ENCODE results near the gene FETUB.

DNA sequence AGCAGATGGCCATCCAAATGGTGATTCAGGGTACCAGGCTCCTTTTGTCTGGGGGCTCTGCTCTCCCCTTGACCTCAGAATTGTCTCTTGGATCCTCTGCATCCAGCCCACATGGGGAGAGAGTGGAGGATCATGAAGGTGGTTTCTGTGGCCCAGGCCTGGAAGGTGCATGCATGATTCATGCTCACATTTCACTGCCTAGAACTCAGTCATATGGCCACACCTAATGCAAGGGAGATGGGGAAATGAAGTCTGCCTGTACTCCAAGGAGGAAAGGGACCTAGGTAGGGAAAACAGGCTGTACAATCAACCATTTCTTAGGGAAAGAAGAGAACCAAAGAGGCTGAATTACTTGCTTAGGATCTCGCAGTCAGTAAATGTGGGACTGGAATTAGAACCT, 40.7 kb downstream of the FETUB start:
- TF ChIP-seq, protein P1, sequence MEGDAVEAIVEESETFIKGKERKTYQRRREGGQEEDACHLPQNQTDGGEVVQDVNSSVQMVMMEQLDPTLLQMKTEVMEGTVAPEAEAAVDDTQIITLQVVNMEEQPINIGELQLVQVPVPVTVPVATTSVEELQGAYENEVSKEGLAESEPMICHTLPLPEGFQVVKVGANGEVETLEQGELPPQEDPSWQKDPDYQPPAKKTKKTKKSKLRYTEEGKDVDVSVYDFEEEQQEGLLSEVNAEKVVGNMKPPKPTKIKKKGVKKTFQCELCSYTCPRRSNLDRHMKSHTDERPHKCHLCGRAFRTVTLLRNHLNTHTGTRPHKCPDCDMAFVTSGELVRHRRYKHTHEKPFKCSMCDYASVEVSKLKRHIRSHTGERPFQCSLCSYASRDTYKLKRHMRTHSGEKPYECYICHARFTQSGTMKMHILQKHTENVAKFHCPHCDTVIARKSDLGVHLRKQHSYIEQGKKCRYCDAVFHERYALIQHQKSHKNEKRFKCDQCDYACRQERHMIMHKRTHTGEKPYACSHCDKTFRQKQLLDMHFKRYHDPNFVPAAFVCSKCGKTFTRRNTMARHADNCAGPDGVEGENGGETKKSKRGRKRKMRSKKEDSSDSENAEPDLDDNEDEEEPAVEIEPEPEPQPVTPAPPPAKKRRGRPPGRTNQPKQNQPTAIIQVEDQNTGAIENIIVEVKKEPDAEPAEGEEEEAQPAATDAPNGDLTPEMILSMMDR (IDR thresholded peaks at IDR 0.05) = no peak
- TF ChIP-seq POLR2A (IDR thresholded peaks at IDR 0.05) = no peak
